Skeletal muscle satellite cell (primary cell): ENCODE data around the gene REL.

Source experiments
- H3K27me3 ChIP-seq: 2 replicates; pipeline ENCODE4 v1.7.0; 2013; ENCODE audit warnings: low read length; ENCODE audit not compliant: control insufficient read depth, insufficient read depth
- H3K36me3 ChIP-seq: 2 replicates; pipeline ENCODE4 v1.7.0; 2013; ENCODE audit warnings: mild to moderate bottlenecking, control low read depth, low read length; ENCODE audit not compliant: insufficient read depth
- H3K4me1 ChIP-seq: 2 replicates; pipeline ENCODE4 v1.7.0; 2013; ENCODE audit warnings: low read length; ENCODE audit not compliant: control insufficient read depth, insufficient read depth
- H3K4me2 ChIP-seq: 2 replicates; pipeline ENCODE4 v1.7.0; 2013; ENCODE audit warnings: mild to moderate bottlenecking, low read length
- H3K4me3 ChIP-seq: 2 replicates; pipeline ENCODE4 v1.7.0; 2013; ENCODE audit warnings: low read length
- H3K9ac ChIP-seq: 2 replicates; pipeline ENCODE4 v1.7.0; 2013; ENCODE audit warnings: mild to moderate bottlenecking, low read depth, low read length, moderate library complexity
- H3K9me3 ChIP-seq: replicated peaks from 2 replicates; pipeline ENCODE4 v1.7.0; 2013; ENCODE audit warnings: mild to moderate bottlenecking, control low read depth, low read length

The REL gene

GRCh38 chr2:60954139-60954538 is 72.8 kb downstream of the REL start:
- no peaks in the 10 kb centered on the region for H3K27me3 ChIP-seq
- H3K9ac ChIP-seq = no peak overlapping the region
- no peak overlapping the region for H3K4me3 ChIP-seq
- peaks cover 27% of the 10 kb centered on the region for H3K4me1 ChIP-seq
- H3K9me3 ChIP-seq = no peaks in the 10 kb centered on the region
- H3K4me2 ChIP-seq = no peak overlapping the region
- H3K36me3 ChIP-seq = peaks cover 7% of the 10 kb centered on the region

DNA sequence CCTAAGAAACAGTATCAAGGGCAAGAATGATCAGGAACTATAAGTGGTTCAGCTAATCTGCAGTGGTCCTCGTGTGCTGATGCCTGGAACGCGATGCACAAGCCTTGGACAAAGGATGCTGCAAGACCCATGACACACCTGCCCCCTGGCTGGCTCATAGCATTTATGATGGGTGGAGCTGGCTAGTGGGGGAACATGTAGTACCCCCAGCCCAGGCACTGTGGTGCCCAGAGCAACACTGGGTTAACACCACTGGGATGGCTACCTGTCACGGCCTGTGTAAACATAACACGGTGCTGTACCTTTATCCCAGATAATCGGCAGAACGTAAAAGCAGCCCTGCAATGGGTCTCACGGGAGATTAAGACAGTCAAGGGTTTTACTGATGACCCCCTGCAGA is 75.8 kb downstream of the REL start:
- Histone ChIP-seq H3K4me1 (peaks cover 40% of the 10 kb centered on the region), H3K27me3 (no peaks in the 10 kb centered on the region), H3K9me3 (no peaks in the 10 kb centered on the region), H3K36me3 (peaks cover 7% of the 10 kb centered on the region), H3K9ac (no peak overlapping the region), H3K4me3 (no peak overlapping the region), H3K4me2 (no peak overlapping the region)

GRCh38 chr2:60957643-60958042 is 76.3 kb downstream of the REL start:
- Histone ChIP-seq H3K4me3 (no peak overlapping the region), H3K27me3 (no peaks in the 10 kb centered on the region), H3K9me3 (no peaks in the 10 kb centered on the region), H3K36me3 (peaks cover 7% of the 10 kb centered on the region), H3K9ac (no peak overlapping the region), H3K4me1 (peaks cover 40% of the 10 kb centered on the region), H3K4me2 (no peak overlapping the region)

GRCh38 chr2:60958361-60958760 is 77.0 kb downstream of the REL start:
- Histone ChIP-seq H3K36me3 (peaks cover 7% of the 10 kb centered on the region), H3K9ac (no peak overlapping the region), H3K4me1 (peaks cover 40% of the 10 kb centered on the region), H3K4me2 (no peak overlapping the region), H3K4me3 (no peak overlapping the region), H3K27me3 (no peaks in the 10 kb centered on the region), H3K9me3 (no peaks in the 10 kb centered on the region)

- H3K9me3 ChIP-seq = no peaks in the 10 kb centered on the region
- H3K4me2 ChIP-seq = no peak overlapping the region
- H3K4me3 ChIP-seq = no peak overlapping the region
- H3K27me3 ChIP-seq = no peaks in the 10 kb centered on the region
- H3K9ac ChIP-seq = no peak overlapping the region
- H3K36me3 ChIP-seq = peaks cover 3% of the 10 kb centered on the region
- H3K4me1 ChIP-seq = peaks cover 40% of the 10 kb centered on the region
Observed at GRCh38 chr2:60958800-60959199, 77.4 kb downstream of the REL start.

DNA sequence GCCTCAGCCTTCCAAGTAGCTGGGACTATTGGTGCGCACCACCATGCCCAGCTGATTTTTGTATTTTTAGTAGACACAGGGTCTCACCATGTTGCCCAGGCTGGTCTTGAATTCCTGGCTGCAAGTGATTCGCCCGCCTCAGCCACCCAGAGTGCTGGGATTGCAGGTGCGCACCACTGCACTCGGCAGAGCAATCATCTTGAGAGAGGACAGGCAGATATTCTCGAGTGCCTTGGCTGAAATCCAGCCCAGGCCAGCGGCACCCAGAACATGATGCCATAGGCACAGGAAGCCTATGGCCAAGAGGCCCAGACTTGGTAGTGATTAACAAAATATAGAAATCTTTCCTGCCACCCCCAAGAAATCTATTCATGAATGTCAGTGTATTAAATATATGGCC is 78.1 kb downstream of the REL start:
- H3K27me3 ChIP-seq = no peaks in the 10 kb centered on the region
- no peak overlapping the region for H3K4me3 ChIP-seq
- H3K36me3 ChIP-seq = no peaks in the 10 kb centered on the region
- no peak overlapping the region for H3K9ac ChIP-seq
- no peaks in the 10 kb centered on the region for H3K9me3 ChIP-seq
- peaks cover 40% of the 10 kb centered on the region for H3K4me1 ChIP-seq
- H3K4me2 ChIP-seq = no peak overlapping the region

GRCh38 chr2:60960706-60961105 is 79.3 kb downstream of the REL start:
- H3K4me1 ChIP-seq = peaks cover 40% of the 10 kb centered on the region
- H3K4me3 ChIP-seq = no peak overlapping the region
- H3K36me3 ChIP-seq = no peaks in the 10 kb centered on the region
- H3K9me3 ChIP-seq = no peaks in the 10 kb centered on the region
- H3K4me2 ChIP-seq = no peak overlapping the region
- H3K27me3 ChIP-seq = no peaks in the 10 kb centered on the region
- peak overlapping the region; percentile 31 for H3K9ac ChIP-seq

DNA sequence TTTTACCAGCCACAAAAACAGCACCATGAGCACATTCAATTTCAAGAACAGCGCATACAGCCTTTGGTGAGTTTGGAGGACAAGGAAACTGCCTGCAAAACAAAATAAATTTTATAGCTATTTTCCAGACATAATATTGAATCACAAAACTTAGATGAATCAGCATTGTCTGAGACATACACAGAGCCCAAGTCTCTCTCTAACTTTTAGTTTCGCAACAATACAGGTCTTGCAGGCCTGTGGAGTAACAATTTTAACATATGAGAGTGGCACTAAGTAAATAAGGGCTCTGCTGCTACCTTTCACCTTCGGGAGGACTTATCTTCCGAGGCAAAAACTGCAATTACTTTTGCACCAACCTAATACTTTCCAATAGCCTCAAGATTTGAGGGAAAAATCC is 80.1 kb downstream of the REL start:
- Histone ChIP-seq H3K4me1 (peaks cover 40% of the 10 kb centered on the region), H3K36me3 (no peaks in the 10 kb centered on the region), H3K9ac (peak overlapping the region; percentile 31), H3K4me3 (no peak overlapping the region), H3K27me3 (no peaks in the 10 kb centered on the region), H3K4me2 (peak overlapping the region; percentile 24), H3K9me3 (no peaks in the 10 kb centered on the region)

- peaks cover 37% of the 10 kb centered on the region for H3K4me1 ChIP-seq
- H3K36me3 ChIP-seq = no peaks in the 10 kb centered on the region
- H3K27me3 ChIP-seq = no peaks in the 10 kb centered on the region
- no peak overlapping the region for H3K4me2 ChIP-seq
- H3K9me3 ChIP-seq = no peaks in the 10 kb centered on the region
- H3K4me3 ChIP-seq = no peak overlapping the region
- H3K9ac ChIP-seq = no peak overlapping the region
Observed at GRCh38 chr2:60962528-60962927, 81.2 kb downstream of the REL start.

- Histone ChIP-seq H3K4me2 (no peak overlapping the region), H3K36me3 (no peaks in the 10 kb centered on the region), H3K9me3 (no peaks in the 10 kb centered on the region), H3K4me1 (peaks cover 31% of the 10 kb centered on the region), H3K4me3 (no peak overlapping the region), H3K9ac (no peak overlapping the region), H3K27me3 (no peaks in the 10 kb centered on the region)
Observed at GRCh38 chr2:60963190-60963589, 81.8 kb downstream of the REL start.

GRCh38 chr2:60964651-60965498 is 83.5 kb downstream of the REL start:
- H3K9me3 ChIP-seq = no peaks in the 10 kb centered on the region
- peaks cover 18% of the 10 kb centered on the region for H3K4me1 ChIP-seq
- no peaks in the 10 kb centered on the region for H3K27me3 ChIP-seq
- H3K9ac ChIP-seq = no peak overlapping the region
- H3K4me2 ChIP-seq = no peak overlapping the region
- H3K36me3 ChIP-seq = no peaks in the 10 kb centered on the region
- no peak overlapping the region for H3K4me3 ChIP-seq

GRCh38 chr2:60965499-60965785 is 84.1 kb downstream of the REL start:
- no peaks in the 10 kb centered on the region for H3K27me3 ChIP-seq
- H3K4me2 ChIP-seq = no peak overlapping the region
- no peaks in the 10 kb centered on the region for H3K36me3 ChIP-seq
- H3K4me1 ChIP-seq = peaks cover 15% of the 10 kb centered on the region
- no peak overlapping the region for H3K9ac ChIP-seq
- no peak overlapping the region for H3K4me3 ChIP-seq
- H3K9me3 ChIP-seq = no peaks in the 10 kb centered on the region
